Measurements from ENCODE around the gene GNG12.

GNG12 gene

DNA sequence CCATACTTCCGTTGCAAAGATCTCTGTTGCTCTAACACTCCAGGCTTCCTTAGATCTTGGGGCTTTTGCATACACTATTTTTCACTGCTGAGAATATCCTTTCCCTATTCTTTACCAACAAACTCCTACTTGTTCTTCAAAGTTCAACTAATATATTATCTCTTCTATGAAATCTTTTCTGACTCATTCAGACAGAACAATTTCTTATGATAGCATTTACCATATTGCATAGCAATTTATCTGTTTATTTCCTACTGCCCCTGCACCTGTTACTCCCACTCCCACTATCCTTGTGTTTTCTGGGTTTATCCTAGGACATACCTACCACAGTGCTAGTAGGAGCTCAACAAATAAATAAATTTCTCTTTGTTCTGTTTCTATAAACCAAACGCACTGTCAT lies 137.3 kb downstream of the GNG12 start:
- DNase-seq, result no peak

GRCh38 chr1:67691712-67692111 lies 141.6 kb downstream of the GNG12 start:
- DNase-seq, result no peak

- no peak for DNase-seq
These were observed 142.9 kb downstream of the GNG12 start for GRCh38 chr1:67690411-67690810.

DNA sequence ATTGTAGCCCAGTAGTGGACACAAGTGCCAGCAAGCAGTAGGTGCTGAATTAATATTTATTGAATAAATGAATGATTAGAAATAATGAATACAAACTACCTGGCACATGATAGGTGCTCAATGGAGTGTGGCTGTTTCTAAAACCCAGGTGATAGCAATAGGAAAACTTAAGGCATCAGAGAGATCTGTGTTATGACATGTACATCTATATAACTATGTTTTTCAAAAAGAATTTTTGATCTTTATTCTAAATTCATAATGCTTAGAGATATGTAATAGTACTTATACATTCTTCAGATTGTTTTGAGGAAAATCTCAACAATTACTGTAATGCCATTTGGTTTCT lies 143.3 kb downstream of the GNG12 start:
- no peak for DNase-seq

DNA sequence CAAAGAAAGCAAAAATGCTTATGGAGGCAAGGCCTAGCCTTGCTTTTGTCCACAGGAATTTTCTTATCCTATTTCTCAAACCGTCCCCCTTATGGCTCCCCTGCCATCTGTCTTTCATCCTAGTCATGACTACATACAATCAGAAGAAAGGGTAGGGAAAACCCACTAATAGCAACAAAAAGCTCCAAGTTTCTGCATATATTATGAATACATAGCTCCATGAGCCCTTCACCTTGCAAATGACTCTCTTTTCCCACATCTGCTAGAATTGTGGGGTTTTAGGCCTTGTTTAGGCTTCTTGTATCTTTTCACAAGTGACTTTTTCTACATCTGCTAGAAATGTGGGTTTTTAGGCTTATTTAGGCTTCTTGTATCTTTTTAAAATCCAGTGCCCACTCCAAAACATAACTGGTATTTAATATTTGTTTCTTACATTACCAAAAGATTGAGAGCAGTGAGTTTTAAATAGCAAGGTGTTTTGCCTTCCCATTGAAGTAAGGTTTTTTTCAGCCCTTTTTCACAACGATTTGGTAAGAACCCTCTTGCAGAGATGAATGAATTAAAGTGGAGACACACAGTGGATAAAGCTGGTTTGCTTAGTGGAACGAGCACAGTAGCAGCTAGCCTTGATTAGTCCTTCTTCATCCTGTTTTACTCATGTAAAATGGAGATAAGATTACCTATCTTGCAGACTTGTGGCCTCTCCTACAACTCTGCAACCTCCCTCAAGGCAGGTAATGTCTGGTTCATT lies 143.8 kb downstream of the GNG12 start:
- no peak for DNase-seq

- DNase-seq, result no peak
These were observed 144.6 kb downstream of the GNG12 start for GRCh38 chr1:67688526-67689219.

- no peak for DNase-seq
These were observed 145.6 kb downstream of the GNG12 start for GRCh38 chr1:67687649-67688048.

GRCh38 chr1:67687198-67687545 lies 146.1 kb downstream of the GNG12 start:
- no peak for DNase-seq

GRCh38 chr1:67686267-67687197 lies 146.7 kb downstream of the GNG12 start:
- DNase-seq, result peak; percentile 60

DNA sequence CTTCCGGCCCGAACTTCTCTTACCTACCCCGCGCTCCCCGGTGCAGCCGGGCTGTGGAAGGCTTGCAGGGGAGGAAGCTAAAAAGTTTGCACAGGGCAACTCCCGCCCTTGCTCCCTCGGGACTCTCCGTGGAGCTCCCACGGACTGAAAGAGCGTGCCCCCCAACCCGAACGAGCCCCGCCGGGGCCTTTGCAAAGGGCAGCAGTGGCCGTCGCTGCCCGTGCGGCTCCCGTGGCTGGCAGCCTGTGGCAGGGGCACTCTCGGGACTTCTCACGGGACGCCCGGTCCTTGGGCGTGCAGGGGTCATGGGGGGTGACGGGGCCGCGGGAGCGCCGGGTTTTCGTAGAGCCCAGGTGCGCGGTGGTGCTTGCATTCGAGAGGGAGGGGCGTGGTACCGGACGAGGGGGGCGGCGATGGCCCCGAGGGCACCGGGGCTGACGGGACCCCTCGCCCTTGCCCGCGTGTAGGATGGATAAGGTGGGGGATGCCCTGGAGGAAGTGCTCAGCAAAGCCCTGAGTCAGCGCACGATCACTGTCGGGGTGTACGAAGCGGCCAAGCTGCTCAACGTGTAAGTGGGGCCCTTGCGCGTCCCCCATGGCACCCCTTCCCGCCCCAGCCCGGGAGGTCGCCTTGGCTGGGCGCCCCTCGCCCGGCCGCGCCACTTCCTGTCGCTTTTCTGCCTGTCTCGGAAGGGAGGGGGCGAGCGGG lies 147.6 kb downstream of the GNG12 start:
- DNase-seq, result peak; percentile 48

DNA sequence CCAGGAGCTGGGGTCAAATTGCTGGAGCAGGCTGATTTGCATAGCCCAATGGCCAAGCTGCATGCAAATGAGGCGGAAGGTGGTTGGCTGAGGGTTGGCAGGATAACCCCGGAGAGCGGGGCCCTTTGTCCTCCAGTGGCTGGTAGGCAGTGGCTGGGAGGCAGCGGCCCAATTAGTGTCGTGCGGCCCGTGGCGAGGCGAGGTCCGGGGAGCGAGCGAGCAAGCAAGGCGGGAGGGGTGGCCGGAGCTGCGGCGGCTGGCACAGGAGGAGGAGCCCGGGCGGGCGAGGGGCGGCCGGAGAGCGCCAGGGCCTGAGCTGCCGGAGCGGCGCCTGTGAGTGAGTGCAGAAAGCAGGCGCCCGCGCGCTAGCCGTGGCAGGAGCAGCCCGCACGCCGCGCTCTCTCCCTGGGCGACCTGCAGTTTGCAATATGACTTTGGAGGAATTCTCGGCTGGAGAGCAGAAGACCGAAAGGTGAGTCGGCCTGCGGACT lies 148.2 kb downstream of the GNG12 start, which contains the start of gene GADD45A:
TSS of gene GADD45A (plus strand) at position 135 of the 491 bp plus-strand sequence. CDS start at position 429, 294 bp downstream.
- DNase-seq, result peak; percentile 96

DNA sequence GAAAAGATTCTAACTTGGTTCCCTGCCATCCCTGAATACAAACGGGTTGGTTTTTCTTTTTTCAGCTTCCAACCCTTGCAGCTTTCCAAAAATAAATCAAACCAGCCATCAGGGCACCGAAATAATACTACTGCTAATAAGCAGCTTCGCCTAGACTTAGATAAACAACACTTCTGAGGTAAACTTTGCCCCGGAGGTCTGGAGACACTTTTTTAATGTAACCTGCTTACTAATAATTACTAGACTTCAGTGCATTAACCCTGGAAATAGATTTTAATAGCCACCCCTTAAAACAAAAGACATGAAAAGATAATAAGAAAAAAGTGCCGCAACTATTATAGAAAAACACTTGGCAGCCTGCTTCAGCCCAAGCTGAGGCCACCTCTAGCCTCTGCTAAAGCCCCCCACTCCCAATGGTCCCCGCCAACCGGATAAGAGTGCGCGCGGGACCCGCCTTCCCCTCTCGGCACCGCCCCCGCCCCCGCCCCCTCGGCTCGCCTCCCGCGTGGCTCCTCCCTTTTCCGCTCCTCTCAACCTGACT lies 148.7 kb downstream of the GNG12 start:
- DNase-seq, result no peak

DNA sequence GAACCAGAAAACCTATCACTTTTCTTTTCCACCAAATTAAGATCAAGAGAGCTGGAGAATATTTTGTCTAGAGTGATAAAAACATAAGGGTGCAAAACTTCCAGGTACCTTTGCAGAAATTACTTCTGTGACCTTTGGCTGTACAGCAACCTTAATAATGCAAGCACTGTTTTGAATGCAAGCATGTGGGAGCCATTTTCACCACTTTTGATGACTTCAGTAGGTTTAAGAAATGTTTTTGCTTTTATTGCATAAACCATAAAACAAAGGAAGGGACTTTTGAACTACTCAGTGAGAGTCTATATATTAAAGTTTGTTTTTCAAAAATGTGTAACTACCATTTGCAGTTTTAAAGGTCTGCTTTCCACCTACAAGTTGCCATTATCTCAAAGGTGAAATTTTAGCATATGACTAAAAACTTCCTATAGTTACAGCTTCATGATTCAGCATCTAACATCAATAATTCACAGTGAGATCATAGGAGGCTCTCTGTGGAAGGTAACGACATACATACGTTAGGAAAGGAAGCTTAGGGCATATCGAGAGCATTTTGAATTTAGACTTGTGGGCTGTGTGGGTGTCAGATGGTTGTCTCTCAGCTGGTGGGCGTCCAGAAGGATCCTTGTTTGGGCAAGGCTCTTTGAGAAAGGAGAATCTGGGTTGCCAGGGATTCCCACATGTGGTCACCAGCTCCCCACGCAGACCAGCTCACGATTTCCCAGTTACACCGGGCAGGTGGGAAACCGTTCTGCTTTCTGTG lies 149.3 kb downstream of the GNG12 start:
- DNase-seq, result no peak

GRCh38 chr1:67683316-67683715 lies 150.0 kb downstream of the GNG12 start:
- DNase-seq, result no peak

GRCh38 chr1:67682659-67683197 lies 150.5 kb downstream of the GNG12 start:
- no peak for DNase-seq

DNA sequence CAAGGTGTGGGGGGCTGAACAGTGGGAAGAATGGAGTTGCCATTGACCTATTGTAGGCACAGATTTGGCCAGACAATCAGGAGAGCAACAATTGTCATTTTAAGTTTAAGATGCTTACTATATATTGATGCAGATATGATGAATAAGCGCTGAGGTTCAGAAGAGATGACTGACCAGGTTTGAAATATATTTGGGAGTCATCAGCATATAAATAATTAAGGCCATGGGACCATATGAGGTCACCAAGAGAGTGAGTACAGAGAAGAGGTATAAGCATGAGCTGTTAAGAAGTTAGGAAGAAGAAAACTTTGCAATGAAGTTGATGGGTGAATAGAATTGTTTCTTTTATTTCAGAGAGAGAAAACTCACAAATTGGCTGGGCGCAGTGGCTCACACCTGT lies 152.8 kb downstream of the GNG12 start:
- DNase-seq, result no peak

DNA sequence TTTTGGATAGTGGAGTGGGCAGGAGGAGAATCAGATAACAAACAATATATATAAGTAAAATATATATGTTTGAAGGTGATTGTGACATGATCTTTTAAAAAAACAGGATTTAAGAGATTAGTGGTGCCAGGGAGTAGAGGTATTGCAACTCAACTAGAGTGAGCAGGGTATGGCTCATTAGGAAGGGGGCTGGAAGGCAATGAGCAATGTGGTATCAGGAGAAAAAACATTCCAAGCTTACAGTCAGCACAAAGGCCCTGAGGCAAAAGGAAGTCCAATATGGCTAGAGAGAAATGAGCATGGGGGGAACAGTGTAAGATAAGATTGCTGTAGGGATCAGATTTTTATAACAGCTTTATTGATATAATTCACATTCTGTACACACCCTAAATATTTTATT lies 153.6 kb downstream of the GNG12 start:
- DNase-seq, result no peak

DNA sequence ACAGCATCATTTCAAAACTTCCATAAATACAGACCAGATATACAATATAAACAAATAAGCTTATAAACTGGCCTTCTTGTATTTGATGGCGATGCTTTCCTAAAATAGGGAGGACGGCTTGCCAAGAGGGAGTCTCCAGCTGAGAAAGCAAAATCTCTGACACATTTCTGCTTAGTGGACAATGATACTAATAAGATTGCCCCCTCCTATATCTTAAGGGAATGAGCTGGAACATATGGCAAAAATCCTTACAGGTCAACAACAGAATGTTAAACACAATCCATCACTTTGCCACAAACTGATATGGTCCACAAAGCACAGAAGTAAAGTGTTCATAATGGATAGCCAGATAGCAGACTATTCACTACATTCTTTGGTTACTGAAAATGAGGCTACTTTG lies 155.3 kb downstream of the GNG12 start:
- no peak for DNase-seq

GRCh38 chr1:67677408-67677807 lies 155.9 kb downstream of the GNG12 start:
- DNase-seq, result no peak

- no peak for DNase-seq
These were observed 156.3 kb downstream of the GNG12 start for GRCh38 chr1:67676946-67677345.

DNA sequence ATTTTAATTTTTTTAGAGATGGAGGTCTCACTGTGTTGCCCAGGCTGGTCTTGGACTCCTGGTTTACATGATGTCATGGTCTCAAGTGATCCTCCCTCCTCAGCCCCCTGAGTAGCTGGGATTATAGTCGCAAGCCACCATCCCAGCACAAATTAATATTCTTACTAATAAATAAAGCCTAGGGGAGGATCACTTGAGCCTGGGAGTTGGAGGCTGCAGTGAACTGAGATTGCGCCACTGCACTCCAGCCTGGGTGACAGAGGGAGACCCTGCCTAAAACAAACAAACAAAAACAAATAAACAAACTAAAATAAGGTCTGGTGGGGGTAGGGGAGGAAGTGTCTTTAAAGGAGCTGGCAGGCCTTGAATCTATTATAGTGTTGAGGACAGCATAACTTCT lies 157.0 kb downstream of the GNG12 start:
- DNase-seq, result no peak
